ENCODE data around the gene CKMT1B.
"Not testable (repeated sequence)": the region's sequence is repeated elsewhere in the genome, so short reads cannot be mapped to it uniquely, and the experiment has no call there.

DNA sequence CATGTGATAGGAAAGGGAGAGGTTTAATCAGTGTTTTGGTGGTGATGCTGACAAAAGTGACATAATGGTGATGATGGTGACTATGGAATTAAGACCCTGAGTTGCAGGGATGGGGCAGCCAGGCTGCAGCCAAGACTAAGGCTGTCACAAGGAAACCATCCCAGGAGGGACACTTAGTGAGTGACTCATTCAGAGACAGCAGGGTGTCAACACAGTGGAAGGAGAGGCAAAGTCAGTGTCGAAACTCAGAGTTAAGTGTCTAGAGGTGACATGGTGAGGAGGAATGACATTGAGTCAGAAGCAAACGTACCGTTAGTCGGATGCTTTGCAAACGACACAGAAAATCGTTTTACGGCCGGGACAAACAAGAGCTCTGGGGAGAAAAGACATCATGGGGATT, 30.0 kb upstream of the CKMT1B start:
- TF ChIP-seq, protein P1, sequence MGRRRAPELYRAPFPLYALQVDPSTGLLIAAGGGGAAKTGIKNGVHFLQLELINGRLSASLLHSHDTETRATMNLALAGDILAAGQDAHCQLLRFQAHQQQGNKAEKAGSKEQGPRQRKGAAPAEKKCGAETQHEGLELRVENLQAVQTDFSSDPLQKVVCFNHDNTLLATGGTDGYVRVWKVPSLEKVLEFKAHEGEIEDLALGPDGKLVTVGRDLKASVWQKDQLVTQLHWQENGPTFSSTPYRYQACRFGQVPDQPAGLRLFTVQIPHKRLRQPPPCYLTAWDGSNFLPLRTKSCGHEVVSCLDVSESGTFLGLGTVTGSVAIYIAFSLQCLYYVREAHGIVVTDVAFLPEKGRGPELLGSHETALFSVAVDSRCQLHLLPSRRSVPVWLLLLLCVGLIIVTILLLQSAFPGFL (CRISPR knock-in tag; IDR thresholded peaks at IDR 0.05; ENCODE audit: borderline replicate concordance) = not testable (repeated sequence)
- TF ChIP-seq, protein P2, sequence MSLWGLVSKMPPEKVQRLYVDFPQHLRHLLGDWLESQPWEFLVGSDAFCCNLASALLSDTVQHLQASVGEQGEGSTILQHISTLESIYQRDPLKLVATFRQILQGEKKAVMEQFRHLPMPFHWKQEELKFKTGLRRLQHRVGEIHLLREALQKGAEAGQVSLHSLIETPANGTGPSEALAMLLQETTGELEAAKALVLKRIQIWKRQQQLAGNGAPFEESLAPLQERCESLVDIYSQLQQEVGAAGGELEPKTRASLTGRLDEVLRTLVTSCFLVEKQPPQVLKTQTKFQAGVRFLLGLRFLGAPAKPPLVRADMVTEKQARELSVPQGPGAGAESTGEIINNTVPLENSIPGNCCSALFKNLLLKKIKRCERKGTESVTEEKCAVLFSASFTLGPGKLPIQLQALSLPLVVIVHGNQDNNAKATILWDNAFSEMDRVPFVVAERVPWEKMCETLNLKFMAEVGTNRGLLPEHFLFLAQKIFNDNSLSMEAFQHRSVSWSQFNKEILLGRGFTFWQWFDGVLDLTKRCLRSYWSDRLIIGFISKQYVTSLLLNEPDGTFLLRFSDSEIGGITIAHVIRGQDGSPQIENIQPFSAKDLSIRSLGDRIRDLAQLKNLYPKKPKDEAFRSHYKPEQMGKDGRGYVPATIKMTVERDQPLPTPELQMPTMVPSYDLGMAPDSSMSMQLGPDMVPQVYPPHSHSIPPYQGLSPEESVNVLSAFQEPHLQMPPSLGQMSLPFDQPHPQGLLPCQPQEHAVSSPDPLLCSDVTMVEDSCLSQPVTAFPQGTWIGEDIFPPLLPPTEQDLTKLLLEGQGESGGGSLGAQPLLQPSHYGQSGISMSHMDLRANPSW (CRISPR knock-in tag; conservative IDR thresholded peaks at IDR 0.05; ENCODE audit: low read depth) = not testable (repeated sequence)
- TF ChIP-seq, protein P3, sequence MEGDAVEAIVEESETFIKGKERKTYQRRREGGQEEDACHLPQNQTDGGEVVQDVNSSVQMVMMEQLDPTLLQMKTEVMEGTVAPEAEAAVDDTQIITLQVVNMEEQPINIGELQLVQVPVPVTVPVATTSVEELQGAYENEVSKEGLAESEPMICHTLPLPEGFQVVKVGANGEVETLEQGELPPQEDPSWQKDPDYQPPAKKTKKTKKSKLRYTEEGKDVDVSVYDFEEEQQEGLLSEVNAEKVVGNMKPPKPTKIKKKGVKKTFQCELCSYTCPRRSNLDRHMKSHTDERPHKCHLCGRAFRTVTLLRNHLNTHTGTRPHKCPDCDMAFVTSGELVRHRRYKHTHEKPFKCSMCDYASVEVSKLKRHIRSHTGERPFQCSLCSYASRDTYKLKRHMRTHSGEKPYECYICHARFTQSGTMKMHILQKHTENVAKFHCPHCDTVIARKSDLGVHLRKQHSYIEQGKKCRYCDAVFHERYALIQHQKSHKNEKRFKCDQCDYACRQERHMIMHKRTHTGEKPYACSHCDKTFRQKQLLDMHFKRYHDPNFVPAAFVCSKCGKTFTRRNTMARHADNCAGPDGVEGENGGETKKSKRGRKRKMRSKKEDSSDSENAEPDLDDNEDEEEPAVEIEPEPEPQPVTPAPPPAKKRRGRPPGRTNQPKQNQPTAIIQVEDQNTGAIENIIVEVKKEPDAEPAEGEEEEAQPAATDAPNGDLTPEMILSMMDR (IDR thresholded peaks at IDR 0.05) = not testable (repeated sequence)
- TF ChIP-seq RELA (CRISPR knock-in tag; IDR thresholded peaks at IDR 0.05; ENCODE audit: borderline replicate concordance); CREM (CRISPR knock-in tag; IDR thresholded peaks at IDR 0.05); NFATC4 (CRISPR knock-in tag; IDR thresholded peaks at IDR 0.05): not testable (repeated sequence)
- TF ChIP-seq, protein P4, sequence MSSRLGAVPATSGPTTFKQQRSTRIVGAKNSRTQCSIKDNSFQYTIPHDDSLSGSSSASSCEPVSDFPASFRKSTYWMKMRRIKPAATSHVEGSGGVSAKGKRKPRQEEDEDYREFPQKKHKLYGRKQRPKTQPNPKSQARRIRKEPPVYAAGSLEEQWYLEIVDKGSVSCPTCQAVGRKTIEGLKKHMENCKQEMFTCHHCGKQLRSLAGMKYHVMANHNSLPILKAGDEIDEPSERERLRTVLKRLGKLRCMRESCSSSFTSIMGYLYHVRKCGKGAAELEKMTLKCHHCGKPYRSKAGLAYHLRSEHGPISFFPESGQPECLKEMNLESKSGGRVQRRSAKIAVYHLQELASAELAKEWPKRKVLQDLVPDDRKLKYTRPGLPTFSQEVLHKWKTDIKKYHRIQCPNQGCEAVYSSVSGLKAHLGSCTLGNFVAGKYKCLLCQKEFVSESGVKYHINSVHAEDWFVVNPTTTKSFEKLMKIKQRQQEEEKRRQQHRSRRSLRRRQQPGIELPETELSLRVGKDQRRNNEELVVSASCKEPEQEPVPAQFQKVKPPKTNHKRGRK (CRISPR knock-in tag; IDR thresholded peaks at IDR 0.05; ENCODE audit: borderline replicate concordance) = not testable (repeated sequence)
- TF ChIP-seq, protein P5, sequence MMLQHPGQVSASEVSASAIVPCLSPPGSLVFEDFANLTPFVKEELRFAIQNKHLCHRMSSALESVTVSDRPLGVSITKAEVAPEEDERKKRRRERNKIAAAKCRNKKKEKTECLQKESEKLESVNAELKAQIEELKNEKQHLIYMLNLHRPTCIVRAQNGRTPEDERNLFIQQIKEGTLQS (CRISPR knock-in tag; conservative IDR thresholded peaks at IDR 0.05) = not testable (repeated sequence)

Measured in WTC11 (cell line).